HUES6 (cell line): ENCODE measurements around the gene LRTM2.

Experiments
- H3K27ac ChIP-seq: 2 replicates; pipeline ENCODE4 v1.7.0; 2013; ENCODE audit warnings: low read depth, mild to moderate bottlenecking, low read length, inconsistent platforms
- H3K27me3 ChIP-seq: 2 replicates; pipeline ENCODE4 v1.6.1; 2013; ENCODE audit warnings: low read length; ENCODE audit not compliant: control insufficient read depth, insufficient read depth
- H3K36me3 ChIP-seq: 2 replicates; pipeline ENCODE4 v1.6.1; 2013; ENCODE audit warnings: low read length; ENCODE audit not compliant: control insufficient read depth, insufficient read depth
- H3K4me1 ChIP-seq: 2 replicates; pipeline ENCODE4 v1.6.1; 2013; ENCODE audit warnings: low read length; ENCODE audit not compliant: control insufficient read depth, insufficient read depth
- H3K4me3 ChIP-seq: 2 replicates; pipeline ENCODE4 v1.5.1; 2013; ENCODE audit warnings: low read depth, low read length
- H3K9ac ChIP-seq: one replicate; pipeline ENCODE4 v1.6.1; 2013; ENCODE audit warnings: mild to moderate bottlenecking, low read length
- H3K9me3 ChIP-seq: 2 replicates; pipeline ENCODE4 v1.6.1; 2013; ENCODE audit warnings: low read depth, low read length; ENCODE audit not compliant: control insufficient read depth, insufficient read depth

The LRTM2 gene

DNA sequence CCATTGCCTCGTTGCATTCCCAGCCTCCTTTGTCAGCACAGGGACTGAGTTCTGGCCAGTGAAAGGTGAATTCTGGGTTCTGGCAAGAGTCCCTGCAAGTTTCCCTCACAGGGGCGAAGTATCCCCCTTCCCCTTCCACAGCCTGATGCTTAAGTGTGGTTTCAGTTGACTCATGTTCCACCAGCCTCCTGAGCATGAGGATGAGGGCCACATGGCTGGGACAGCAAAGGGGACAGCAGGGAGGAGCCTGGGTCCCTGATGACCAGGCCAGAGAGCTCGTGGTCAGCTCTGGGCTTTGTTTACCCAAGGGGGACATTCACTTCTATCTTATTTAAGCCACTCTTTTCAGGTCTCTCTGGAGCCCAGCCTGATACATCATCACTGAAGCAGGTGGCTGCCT is 61.6 kb downstream of the LRTM2 start:
- H3K9me3 ChIP-seq = no peaks in the 10 kb centered on the region
- H3K4me3 ChIP-seq = no peak overlapping the region
- no peak overlapping the region for H3K27ac ChIP-seq
- H3K36me3 ChIP-seq = no peaks in the 10 kb centered on the region
- no peaks in the 10 kb centered on the region for H3K4me1 ChIP-seq
- no peak overlapping the region for H3K9ac ChIP-seq
- no peaks in the 10 kb centered on the region; the same call in 1 of the 2 replicates for H3K27me3 ChIP-seq

DNA sequence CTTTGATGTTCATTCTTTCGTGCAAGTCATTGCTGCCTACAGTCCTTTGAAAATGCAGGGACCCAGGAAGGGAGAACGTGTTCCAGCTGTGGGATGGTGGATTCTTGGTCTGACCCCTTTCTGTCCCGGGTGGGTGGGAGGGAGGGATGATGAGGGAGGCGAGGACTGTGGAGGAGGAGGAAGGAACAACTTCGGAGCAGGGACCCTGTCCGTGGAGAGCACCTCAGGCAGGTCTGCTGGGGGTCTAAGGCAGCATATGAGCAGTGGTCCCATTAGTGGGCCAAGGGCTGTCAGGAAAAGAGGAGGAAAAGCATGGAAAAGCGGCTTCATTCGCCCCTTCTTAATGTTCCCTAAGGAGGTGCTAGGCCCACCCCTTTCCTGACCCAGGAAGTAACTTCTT is 62.0 kb downstream of the LRTM2 start:
- Histone ChIP-seq H3K36me3 (no peaks in the 10 kb centered on the region), H3K9ac (no peak overlapping the region), H3K4me1 (no peaks in the 10 kb centered on the region), H3K4me3 (no peak overlapping the region), H3K27ac (no peak overlapping the region), H3K9me3 (no peaks in the 10 kb centered on the region), H3K27me3 (no peaks in the 10 kb centered on the region; the same call in 1 of the 2 replicates)

DNA sequence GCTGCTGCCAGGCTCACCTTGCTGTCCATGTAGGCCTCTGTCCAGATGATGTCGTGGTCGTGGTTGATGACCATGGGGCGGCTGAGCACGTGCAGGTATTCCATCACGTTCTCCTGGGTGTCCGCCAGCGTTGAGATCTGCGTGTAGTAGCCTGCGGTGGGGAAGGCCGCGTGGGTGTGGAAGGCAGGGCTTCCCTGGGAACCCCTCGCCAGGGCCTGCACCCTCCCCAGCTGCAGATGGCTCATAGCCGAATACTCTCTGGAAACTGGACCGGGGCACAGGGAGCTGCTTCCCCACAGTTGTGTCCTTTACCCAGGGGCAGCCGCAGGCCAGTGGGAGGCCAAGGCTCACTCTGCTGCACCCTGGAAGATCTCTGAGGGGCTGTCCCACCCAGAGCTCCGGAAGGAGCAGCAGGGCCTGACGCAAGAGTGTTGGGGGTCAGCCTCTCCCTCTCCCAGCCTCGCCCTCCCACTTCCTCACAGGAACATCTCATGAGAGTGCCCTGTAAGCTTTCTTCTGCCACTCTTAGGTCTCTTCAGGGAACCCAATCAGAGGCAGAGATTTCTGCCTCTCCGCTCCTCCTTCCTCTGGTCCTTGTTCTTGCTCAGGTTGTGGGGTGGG is 62.6 kb downstream of the LRTM2 start:
- Histone ChIP-seq H3K4me3 (no peak overlapping the region), H3K27me3 (no peaks in the 10 kb centered on the region; the same call in 1 of the 2 replicates), H3K4me1 (no peaks in the 10 kb centered on the region), H3K9me3 (0 out of 2 replicates have a peak, but pooled peaks cover 2% of the 10 kb centered on the region), H3K9ac (no peak overlapping the region), H3K27ac (no peak overlapping the region), H3K36me3 (no peaks in the 10 kb centered on the region)

DNA sequence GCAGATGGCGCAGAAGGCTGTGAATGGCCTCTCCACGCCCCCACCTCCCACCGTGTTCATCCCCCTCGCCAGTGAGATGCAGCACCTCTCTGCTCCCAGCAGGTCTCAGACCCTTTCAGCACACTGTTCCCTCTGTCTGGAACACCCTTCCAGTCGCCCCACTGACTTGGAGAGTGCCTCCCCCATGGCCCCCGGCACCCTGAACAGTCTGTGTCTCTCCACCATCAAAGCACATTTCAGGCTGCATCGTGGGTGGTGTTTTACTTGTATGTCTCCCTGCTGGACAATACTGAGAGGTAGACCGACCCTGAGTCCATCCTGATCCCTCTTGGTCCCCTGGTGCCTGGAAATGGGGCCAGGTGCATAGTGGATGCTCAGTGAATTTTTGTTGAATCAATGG is 63.1 kb downstream of the LRTM2 start:
- no peak overlapping the region for H3K9ac ChIP-seq
- H3K27me3 ChIP-seq = no peaks in the 10 kb centered on the region; the same call in 1 of the 2 replicates
- H3K4me3 ChIP-seq = no peak overlapping the region
- H3K9me3 ChIP-seq = 0 out of 2 replicates have a peak, but pooled peaks cover 2% of the 10 kb centered on the region
- H3K4me1 ChIP-seq = no peaks in the 10 kb centered on the region
- no peak overlapping the region for H3K27ac ChIP-seq
- H3K36me3 ChIP-seq = no peaks in the 10 kb centered on the region

DNA sequence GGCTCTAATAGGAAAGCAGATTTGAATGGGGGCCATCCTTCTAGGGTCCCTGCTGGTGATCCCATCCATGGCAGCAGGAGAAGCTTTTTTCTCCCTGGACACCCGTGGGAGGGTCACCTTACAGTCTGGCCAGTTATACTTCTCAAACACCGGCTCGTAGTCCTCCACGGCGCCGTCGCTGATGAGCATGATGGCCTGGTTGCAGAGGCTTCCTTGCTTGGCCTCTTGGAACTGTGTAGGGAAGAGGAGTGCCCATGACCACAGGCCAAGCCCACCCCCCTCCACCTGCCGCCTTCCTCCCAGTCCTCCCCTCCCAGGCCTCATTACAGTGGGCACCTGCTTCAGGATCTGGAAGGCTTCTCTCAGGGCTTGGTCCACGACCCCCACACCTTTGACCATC is 64.3 kb downstream of the LRTM2 start:
- Histone ChIP-seq H3K4me3 (no peak overlapping the region), H3K36me3 (no peaks in the 10 kb centered on the region), H3K4me1 (no peaks in the 10 kb centered on the region), H3K27me3 (no peaks in the 10 kb centered on the region; the same call in 1 of the 2 replicates), H3K27ac (no peak overlapping the region), H3K9ac (no peak overlapping the region), H3K9me3 (0 out of 2 replicates have a peak, but pooled peaks cover 2% of the 10 kb centered on the region)

DNA sequence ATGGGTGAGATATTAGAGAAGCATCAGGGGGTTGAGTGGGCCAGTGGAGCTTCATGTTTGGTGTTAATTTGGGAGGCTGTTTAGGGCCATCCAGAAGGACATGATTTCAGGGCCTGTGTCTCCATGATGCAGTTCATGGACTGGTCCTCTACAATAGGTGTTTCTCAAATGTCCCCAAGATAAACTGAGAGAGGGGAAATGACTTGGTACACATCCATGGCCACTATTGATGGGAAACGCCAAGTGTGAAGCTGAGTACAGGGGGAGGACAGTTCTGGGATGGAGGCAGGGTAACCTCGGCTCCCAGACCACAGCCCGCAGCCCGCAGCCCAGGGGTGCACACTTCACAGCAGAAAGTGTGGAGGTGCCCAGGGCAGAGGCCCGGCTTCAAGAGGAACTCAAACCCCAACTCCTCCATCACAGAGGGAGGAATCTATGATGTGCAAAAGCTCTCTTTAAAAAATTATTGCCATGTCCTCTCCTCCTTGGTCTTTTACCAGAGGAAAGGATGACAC is 64.8 kb downstream of the LRTM2 start:
- Histone ChIP-seq H3K36me3 (no peaks in the 10 kb centered on the region), H3K9ac (no peak overlapping the region), H3K4me1 (no peaks in the 10 kb centered on the region), H3K27ac (no peak overlapping the region), H3K9me3 (0 out of 2 replicates have a peak, but pooled peaks cover 2% of the 10 kb centered on the region), H3K4me3 (no peak overlapping the region), H3K27me3 (no peaks in the 10 kb centered on the region; the same call in 1 of the 2 replicates)

DNA sequence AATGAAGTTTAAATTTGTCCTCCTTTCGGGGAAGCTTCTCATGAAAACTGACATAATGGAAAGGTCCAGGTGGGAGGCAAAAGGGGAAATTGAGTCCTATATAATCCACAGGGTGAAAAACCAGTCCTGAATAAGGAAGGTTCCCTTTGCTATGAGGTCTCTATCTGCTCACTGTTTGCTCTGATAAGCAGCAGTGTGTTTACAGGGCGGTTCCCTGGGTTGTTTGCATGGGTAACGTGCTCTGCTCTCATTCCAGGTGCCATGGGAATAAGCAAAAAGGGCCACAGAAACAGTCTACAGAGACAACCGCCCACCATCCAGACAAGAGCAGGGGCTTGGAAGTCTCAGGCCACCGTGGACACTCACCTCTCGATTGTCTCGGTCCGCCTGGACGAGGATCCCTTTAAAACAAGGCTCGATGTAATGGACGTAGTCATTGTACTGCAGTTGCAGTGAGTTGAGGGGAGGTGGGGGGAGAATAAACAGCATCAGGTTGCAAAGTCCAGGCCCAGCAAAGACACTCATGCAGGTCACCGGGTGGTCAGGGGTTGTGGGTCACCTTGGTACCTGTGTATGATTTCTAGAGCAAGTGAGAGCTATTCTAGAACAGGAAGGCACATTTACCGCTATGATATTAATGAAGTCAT is 65.4 kb downstream of the LRTM2 start:
- Histone ChIP-seq H3K4me1 (no peaks in the 10 kb centered on the region), H3K27me3 (no peaks in the 10 kb centered on the region; the same call in 1 of the 2 replicates), H3K9me3 (peaks cover 2% of the 10 kb centered on the region; the same call in 1 of the 2 replicates), H3K9ac (no peak overlapping the region), H3K36me3 (no peaks in the 10 kb centered on the region), H3K27ac (no peak overlapping the region), H3K4me3 (no peak overlapping the region)
